ENCODE results near the gene ACTL10.

ACTL10 gene

DNA sequence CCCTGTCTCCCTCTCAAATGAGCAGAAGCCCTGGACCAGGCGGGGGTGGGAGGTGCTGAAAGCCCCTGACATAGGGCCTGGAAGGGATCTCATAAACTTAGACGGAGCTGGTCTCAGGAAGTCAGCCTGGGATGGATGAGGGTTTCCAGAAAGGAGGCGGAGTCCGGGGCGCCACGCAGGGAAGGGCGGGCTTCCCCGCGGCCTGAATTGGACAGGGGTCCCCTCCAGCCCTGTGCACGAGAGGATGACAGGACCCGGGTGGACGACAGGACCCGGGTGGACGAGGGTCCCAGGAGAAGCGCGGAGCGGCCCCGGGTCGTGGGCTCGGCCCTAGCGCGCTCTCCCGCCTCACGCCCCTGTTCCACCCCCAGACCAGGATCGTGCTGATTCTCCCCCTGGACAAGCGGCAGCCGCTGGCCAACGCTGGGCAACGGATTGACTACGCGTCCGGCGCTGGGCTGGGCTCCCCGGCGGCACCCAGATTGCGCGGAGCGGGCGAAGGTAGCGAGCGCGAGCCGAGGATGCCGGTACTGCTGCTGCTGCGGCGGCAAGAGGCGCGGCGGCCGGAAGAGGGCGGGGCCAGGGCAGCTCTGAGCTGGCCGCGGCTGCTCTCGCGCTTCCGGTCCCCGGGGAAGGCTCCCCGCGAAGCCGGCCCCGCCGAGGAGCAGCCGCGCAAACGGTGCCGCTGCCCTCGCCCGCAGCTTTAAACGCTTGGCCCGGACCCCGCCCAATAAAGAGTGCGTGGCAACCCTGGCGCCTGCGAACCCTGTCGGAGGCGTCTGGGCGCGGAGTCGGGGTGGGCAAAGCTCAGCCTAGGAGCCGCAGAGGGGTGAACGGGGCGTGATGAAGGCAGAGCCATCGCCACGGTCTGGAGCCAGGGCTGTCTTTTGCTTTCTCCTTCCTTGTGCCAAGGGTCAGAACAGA, 3.3 kb upstream of the ACTL10 start (continued):
- no peak; the same call in none of the 2 replicates for TF ChIP-seq ZNF610 (tag by site-specific recombination; IDR thresholded peaks at IDR 0.05; ENCODE audit: borderline replicate concordance)
- no peak for TF ChIP-seq ZNF560 (tag by site-specific recombination; IDR thresholded peaks at IDR 0.05; ENCODE audit: borderline replicate concordance)
- TF ChIP-seq, protein P1, sequence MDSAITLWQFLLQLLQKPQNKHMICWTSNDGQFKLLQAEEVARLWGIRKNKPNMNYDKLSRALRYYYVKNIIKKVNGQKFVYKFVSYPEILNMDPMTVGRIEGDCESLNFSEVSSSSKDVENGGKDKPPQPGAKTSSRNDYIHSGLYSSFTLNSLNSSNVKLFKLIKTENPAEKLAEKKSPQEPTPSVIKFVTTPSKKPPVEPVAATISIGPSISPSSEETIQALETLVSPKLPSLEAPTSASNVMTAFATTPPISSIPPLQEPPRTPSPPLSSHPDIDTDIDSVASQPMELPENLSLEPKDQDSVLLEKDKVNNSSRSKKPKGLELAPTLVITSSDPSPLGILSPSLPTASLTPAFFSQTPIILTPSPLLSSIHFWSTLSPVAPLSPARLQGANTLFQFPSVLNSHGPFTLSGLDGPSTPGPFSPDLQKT (IDR thresholded peaks at IDR 0.05; ENCODE audit: borderline replicate concordance, low read depth, low read length): peak; percentile 52; the same call in 1 of the 2 replicates
- TF ChIP-seq PRDM1 (tag by site-specific recombination; IDR thresholded peaks at IDR 0.05): no peak
- no peak for TF ChIP-seq MEIS1 (CRISPR knock-in tag; IDR thresholded peaks at IDR 0.05; ENCODE audit: borderline replicate concordance)
- no peak for TF ChIP-seq ZSCAN23 (tag by site-specific recombination; IDR thresholded peaks at IDR 0.05)
- TF ChIP-seq, protein P2, sequence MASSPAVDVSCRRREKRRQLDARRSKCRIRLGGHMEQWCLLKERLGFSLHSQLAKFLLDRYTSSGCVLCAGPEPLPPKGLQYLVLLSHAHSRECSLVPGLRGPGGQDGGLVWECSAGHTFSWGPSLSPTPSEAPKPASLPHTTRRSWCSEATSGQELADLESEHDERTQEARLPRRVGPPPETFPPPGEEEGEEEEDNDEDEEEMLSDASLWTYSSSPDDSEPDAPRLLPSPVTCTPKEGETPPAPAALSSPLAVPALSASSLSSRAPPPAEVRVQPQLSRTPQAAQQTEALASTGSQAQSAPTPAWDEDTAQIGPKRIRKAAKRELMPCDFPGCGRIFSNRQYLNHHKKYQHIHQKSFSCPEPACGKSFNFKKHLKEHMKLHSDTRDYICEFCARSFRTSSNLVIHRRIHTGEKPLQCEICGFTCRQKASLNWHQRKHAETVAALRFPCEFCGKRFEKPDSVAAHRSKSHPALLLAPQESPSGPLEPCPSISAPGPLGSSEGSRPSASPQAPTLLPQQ (tag by site-specific recombination; IDR thresholded peaks at IDR 0.05): peak; percentile 53
- TF ChIP-seq ZNF350 (tag by site-specific recombination; IDR thresholded peaks at IDR 0.05): no peak
- no peak for TF ChIP-seq ZNF785 (tag by site-specific recombination; IDR thresholded peaks at IDR 0.05)
- TF ChIP-seq, protein P3, sequence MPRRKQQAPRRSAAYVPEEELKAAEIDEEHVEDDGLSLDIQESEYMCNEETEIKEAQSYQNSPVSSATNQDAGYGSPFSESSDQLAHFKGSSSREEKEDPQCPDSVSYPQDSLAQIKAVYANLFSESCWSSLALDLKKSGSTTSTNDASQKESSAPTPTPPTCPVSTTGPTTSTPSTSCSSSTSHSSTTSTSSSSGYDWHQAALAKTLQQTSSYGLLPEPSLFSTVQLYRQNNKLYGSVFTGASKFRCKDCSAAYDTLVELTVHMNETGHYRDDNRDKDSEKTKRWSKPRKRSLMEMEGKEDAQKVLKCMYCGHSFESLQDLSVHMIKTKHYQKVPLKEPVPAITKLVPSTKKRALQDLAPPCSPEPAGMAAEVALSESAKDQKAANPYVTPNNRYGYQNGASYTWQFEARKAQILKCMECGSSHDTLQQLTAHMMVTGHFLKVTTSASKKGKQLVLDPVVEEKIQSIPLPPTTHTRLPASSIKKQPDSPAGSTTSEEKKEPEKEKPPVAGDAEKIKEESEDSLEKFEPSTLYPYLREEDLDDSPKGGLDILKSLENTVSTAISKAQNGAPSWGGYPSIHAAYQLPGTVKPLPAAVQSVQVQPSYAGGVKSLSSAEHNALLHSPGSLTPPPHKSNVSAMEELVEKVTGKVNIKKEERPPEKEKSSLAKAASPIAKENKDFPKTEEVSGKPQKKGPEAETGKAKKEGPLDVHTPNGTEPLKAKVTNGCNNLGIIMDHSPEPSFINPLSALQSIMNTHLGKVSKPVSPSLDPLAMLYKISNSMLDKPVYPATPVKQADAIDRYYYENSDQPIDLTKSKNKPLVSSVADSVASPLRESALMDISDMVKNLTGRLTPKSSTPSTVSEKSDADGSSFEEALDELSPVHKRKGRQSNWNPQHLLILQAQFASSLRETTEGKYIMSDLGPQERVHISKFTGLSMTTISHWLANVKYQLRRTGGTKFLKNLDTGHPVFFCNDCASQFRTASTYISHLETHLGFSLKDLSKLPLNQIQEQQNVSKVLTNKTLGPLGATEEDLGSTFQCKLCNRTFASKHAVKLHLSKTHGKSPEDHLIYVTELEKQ (tag by site-specific recombination; IDR thresholded peaks at IDR 0.05; ENCODE audit: borderline replicate concordance): no peak
- TF ChIP-seq IKZF3 (tag by site-specific recombination; IDR thresholded peaks at IDR 0.05): no peak
- TF ChIP-seq ZNF670 (tag by site-specific recombination; IDR thresholded peaks at IDR 0.05; ENCODE audit: low read depth): no peak
- TF ChIP-seq ZNF654 (tag by site-specific recombination; IDR thresholded peaks at IDR 0.05; ENCODE audit: low read depth): no peak
- no peak for TF ChIP-seq GFI1B (tag by site-specific recombination; IDR thresholded peaks at IDR 0.05)
- no peak for TF ChIP-seq ZNF155 (tag by site-specific recombination; IDR thresholded peaks at IDR 0.05)
- no peak for TF ChIP-seq ZNF596 (tag by site-specific recombination; IDR thresholded peaks at IDR 0.05)
- TF ChIP-seq ZNF112 (tag by site-specific recombination; IDR thresholded peaks at IDR 0.05): no peak
- TF ChIP-seq ZNF404 (tag by site-specific recombination; IDR thresholded peaks at IDR 0.05): no peak
- peak; percentile 60 for TF ChIP-seq ZBTB17 (tag by site-specific recombination; IDR thresholded peaks at IDR 0.05)
- peak; percentile 79 for TF ChIP-seq ZNF341 (tag by site-specific recombination; IDR thresholded peaks at IDR 0.05; ENCODE audit: low read depth)
- TF ChIP-seq ZXDB (tag by site-specific recombination; IDR thresholded peaks at IDR 0.05): peak; percentile 79
